HCT116 (cell line): ENCODE results near the gene SGK1.

ENCODE experiments used
- ATF3 ChIP-seq: IDR thresholded peaks from 2 replicates; pipeline ENCODE4 v1.6.1; 2012
- CEBPB ChIP-seq: IDR thresholded peaks from 2 replicates; pipeline ENCODE4 v1.6.1; 2012; ENCODE audit warnings: low read depth
- CTCF ChIP-seq, 3 experiments: fragments of 200-600 bp in 1 of 3; sonication (generic) in 1 of 3; IDR thresholded peaks in 2 of 3; conservative IDR thresholded peaks in 1 of 3; 2 replicates each; pipeline ENCODE4 v1.5.1; 2012 to 2017; ENCODE audit warnings: low read depth in 2 of 3, low read length in 2 of 3, antibody characterized with exemption in 1 of 3, borderline replicate concordance in 1 of 3, control low read depth in 1 of 3, mild to moderate bottlenecking in 1 of 3, mixed read lengths in 1 of 3, mixed run types in 1 of 3, moderate library complexity in 1 of 3; ENCODE audit not compliant: insufficient read depth in 1 of 3
- EGR1 ChIP-seq: IDR thresholded peaks from 2 replicates; pipeline ENCODE4 v1.6.1; 2012; ENCODE audit warnings: low read depth
- EZH2 ChIP-seq: fragments of 200-600 bp; sonication (generic); IDR thresholded peaks from 2 replicates; pipeline ENCODE4 v1.6.1; 2017; ENCODE audit warnings: antibody characterized with exemption, mixed run types
- EZH2phosphoT487 ChIP-seq: fragments of 200-600 bp; IDR thresholded peaks from 2 replicates; pipeline ENCODE4 v1.6.1; 2018; ENCODE audit warnings: antibody characterized with exemption, borderline replicate concordance
- FOSL1 ChIP-seq: IDR thresholded peaks from 2 replicates; pipeline ENCODE4 v1.6.1; 2012; ENCODE audit warnings: low read depth
- JUND ChIP-seq: IDR thresholded peaks from 2 replicates; pipeline ENCODE4 v1.6.1; 2012
- POLR2A ChIP-seq: IDR thresholded peaks from 2 replicates; pipeline ENCODE4 v1.7.0; 2011; ENCODE audit warnings: borderline replicate concordance; ENCODE audit not compliant: insufficient read depth, insufficient read length; ENCODE audit errors: extremely low read depth
- POLR2AphosphoS5 ChIP-seq: IDR thresholded peaks from 2 replicates; pipeline ENCODE4 v1.6.1; 2011; ENCODE audit warnings: mild to moderate bottlenecking, low read depth, low read length, moderate library complexity
- TF ChIP-seq, protein P1 (sequence below): IDR thresholded peaks from 2 replicates; pipeline ENCODE4 v1.6.1; 2011; ENCODE audit warnings: mild to moderate bottlenecking, low read length, moderate library complexity; ENCODE audit not compliant: insufficient replicate concordance; ENCODE audit errors: extremely low read depth
- TF ChIP-seq, protein P2 (sequence below): IDR thresholded peaks from 2 replicates; pipeline ENCODE4 v1.6.1; 2012

DNA sequence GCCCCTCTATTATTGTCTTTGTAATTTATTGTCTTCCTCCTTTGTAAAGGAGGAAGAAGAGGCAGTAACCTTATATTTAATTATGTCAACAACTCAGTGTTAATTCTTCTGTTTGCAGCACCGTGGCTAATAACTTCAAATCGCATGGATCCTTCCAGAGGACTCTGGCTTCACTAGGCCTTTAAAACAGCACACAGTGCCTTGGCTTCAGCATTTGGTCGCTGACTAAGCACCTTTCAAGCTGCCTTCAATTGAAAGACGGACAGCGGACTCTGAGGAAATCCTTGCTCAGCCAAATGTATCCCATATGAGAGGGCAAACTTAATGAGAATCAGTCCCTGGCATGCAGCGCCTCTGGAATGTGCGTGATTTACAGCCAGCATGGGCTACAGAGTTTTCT lies 64.2 kb downstream of the SGK1 start:
- TF ChIP-seq, protein P1, sequence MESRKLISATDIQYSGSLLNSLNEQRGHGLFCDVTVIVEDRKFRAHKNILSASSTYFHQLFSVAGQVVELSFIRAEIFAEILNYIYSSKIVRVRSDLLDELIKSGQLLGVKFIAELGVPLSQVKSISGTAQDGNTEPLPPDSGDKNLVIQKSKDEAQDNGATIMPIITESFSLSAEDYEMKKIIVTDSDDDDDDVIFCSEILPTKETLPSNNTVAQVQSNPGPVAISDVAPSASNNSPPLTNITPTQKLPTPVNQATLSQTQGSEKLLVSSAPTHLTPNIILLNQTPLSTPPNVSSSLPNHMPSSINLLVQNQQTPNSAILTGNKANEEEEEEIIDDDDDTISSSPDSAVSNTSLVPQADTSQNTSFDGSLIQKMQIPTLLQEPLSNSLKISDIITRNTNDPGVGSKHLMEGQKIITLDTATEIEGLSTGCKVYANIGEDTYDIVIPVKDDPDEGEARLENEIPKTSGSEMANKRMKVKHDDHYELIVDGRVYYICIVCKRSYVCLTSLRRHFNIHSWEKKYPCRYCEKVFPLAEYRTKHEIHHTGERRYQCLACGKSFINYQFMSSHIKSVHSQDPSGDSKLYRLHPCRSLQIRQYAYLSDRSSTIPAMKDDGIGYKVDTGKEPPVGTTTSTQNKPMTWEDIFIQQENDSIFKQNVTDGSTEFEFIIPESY: no peak
- no peak for TF ChIP-seq CTCF (IDR thresholded peaks at IDR 0.05 in 2 of 3, conservative IDR thresholded peaks at IDR 0.05 in 1 of 3; ENCODE audit: borderline replicate concordance in 1 of 3, insufficient read depth in 1 of 3, low read depth in 2 of 3, low read length in 2 of 3)
- no peak for TF ChIP-seq EZH2
- TF ChIP-seq, protein P2, sequence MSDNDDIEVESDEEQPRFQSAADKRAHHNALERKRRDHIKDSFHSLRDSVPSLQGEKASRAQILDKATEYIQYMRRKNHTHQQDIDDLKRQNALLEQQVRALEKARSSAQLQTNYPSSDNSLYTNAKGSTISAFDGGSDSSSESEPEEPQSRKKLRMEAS: no peak
- TF ChIP-seq FOSL1: no peak
- no peak for TF ChIP-seq POLR2A
- no peak for TF ChIP-seq EZH2phosphoT487
- no peak for TF ChIP-seq POLR2AphosphoS5
- no peak for TF ChIP-seq CEBPB
- TF ChIP-seq JUND: no peak
- no peak for TF ChIP-seq ATF3
- TF ChIP-seq EGR1: no peak
